ENCODE measurements around the gene CACNB4. TPM values are rescaled to one million over a fixed set of nuclear protein-coding genes. Genes with fewer than 3 reads are reported as not detected.

The CACNB4 gene
- total RNA-seq, 1 donor from 2014 or later, result 0.75 TPM

DNA sequence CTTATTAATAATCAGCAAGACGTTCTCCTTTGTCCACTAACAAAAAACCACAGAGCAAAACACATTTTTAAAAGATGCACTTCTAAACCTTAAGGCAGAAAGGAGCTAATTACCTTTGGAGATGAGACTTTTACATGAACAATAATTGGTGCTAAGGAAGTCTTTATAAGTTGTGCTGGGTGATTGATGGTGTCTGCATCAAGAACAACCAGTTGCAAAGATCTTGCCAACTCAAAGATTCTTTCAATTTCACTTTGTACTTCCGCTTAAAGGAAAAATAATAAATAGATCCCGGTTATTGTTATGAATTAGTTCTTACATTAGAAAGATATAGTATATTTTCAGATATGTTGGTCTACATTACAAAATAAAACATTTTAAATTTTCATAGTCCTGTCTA, 243.7 kb downstream of the CACNB4 start:
- no peak for DNase-seq (ENCODE audit: low read depth)

GRCh38 chr2:151853070-151853758, 245.6 kb downstream of the CACNB4 start:
- no peak for DNase-seq (ENCODE audit: low read depth)

DNA sequence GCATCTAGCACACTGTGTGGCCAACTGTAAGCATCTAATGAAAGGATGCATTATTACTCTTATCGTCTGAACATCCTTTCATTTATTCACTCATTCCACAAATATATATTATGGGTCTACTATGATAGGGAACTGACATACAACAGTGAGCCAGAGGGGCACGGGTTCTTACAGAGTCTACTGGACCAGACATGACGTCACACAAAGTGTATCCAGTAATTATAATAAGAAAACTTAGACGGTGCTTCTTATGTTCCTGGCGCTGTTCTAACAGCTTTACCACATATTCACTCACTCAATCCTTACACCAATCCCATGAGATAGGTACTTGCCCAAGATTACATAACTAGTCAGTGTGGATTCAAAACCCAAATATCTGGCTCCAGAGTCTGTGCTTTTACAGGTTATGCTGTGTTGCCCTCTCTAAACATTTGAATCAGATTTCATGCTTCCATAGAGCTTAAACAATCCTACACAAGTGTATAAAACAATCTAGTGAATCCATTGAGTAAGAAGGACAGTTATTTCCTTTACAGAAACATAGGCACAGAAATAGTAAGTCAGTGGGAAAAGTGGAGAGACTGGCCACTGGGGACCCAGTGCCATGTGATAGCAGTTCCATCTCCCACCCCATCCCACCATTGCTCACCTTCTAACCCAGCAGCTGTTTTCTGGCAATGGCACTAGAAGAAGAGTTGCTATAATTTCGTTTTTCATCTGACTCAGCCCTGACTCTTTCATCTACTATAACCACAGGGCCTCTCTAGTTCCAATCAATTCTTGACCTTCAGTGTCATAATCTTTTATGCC, 246.4 kb downstream of the CACNB4 start:
- no peak for DNase-seq (ENCODE audit: low read depth)

GRCh38 chr2:151851761-151852160, 247.1 kb downstream of the CACNB4 start:
- peak; percentile 81 for DNase-seq (ENCODE audit: low read depth)

- DNase-seq (ENCODE audit: low read depth), result no peak
Observed at GRCh38 chr2:151849413-151850010, 249.3 kb downstream of the CACNB4 start.

DNA sequence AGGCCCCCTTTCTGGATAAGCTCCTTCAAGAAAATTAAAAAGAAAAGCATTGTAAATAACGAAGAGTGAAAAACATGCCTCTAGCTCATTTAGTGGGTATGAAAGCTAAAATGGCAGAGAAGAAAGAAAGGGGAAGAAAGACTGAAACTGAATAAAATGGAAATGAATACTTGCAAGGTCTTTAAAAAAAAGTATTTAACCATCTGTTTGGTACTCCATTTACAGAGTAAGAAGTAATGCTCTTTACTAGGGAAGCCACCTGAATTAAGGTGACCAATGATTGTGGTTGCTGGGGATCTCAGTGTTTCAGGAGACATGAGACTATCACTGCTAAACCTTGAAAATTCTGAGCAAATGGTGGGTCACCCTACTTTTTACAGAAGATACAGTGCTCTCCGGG, 253.0 kb downstream of the CACNB4 start:
- no peak for DNase-seq (ENCODE audit: low read depth)

- no peak for DNase-seq (ENCODE audit: low read depth)
Observed at GRCh38 chr2:151845481-151845880, 253.4 kb downstream of the CACNB4 start.

GRCh38 chr2:151844211-151844896, 254.5 kb downstream of the CACNB4 start:
- no peak for DNase-seq (ENCODE audit: low read depth)

DNA sequence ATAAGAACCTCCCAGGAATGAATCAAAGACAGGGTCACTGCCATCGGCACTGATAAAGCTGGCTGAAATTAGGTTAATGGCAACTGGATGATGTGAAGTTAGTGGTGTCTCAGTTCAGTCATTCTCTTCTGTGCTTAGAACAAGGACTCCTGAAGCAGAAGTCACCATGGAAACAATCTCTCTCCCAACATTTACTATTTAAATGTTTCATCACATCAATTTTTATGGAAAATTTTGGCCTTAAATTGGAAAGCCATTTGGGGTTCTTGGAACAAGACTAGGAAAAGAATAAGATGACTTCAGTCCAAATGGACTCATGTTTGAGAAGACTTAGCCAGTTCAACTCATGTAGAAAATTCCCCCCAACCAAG, 255.2 kb downstream of the CACNB4 start:
- DNase-seq (ENCODE audit: low read depth), result no peak

GRCh38 chr2:151842830-151843690, 255.8 kb downstream of the CACNB4 start:
- DNase-seq (ENCODE audit: low read depth), result no peak

- DNase-seq (ENCODE audit: low read depth), result no peak
Observed at GRCh38 chr2:151841047-151841424, 257.8 kb downstream of the CACNB4 start.

DNA sequence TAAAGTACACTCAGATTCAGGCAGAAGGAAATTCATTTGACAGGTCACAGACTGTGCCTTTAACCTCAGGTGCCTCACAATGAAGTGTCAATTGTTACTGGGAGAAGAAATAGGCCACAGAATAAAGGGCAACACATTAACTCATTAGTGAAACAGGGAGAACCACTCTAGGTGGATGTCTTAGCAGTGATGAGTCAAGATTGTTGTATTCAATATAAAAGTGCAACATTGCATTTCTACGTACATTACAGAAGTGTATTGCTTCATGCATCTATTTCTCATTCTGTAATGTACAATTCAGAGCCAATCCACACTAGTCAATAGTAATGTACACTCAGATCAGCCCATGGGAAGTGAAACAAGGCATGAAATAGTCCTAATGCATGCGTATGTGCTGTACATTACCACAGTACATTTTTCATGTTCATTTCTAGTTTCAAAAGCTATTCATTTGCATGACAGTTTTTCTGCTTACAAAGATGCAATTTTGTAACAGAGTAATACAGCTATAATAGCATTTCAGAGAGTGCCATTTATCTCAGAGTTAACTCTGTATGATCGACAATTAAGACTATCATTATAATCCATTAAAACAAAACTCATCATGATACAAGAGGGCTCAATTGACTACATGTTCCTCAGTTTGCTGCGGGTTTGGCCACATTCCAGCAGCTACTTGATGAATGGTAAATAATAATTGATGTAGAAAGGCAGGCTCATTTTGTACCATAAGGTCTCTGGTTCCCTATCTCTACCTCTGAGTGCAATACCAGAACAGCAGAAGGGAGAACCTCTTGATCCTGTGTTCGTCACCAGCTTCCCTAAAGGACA, 258.4 kb downstream of the CACNB4 start:
- DNase-seq (ENCODE audit: low read depth), result no peak

DNA sequence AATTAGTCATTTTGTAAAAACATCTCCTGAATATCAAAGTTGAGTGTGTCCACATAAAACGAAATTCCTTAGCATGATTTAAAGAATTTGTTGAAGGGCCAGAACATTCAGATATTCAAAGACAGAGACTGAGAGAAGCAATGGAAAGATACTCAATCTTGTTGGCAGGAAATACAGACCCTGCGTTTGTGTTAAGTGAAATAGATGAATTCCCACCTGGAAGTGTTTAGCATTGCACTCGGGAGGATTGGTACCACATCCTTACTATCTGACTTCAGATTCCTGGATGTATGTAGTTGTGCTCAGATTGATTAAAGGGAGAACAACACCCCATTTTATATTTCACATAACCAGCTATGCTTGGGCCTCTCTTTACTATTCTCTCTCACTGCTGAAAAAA, 260.9 kb downstream of the CACNB4 start:
- no peak for DNase-seq (ENCODE audit: low read depth)

- no peak for DNase-seq (ENCODE audit: low read depth)
Observed at GRCh38 chr2:151833984-151834383, 264.9 kb downstream of the CACNB4 start.

DNA sequence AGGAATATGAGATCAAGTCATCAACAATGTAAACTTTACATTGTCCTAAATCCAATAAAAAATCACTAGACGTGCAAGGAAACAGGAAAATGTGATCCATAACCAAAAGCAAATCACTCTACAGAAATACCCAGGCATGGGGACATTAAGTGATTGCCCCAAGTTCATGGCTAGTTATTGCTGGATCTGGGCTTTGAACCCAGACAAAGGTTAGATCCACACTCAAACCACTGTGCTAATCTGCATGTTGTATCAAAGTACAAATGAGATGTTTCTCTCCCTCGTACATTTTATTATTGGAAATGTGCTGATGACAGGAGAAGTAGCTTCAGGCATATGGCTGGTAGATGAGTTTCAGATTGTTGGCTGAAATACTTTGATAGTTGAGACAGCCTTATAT, 267.9 kb downstream of the CACNB4 start:
- DNase-seq (ENCODE audit: low read depth), result no peak

DNA sequence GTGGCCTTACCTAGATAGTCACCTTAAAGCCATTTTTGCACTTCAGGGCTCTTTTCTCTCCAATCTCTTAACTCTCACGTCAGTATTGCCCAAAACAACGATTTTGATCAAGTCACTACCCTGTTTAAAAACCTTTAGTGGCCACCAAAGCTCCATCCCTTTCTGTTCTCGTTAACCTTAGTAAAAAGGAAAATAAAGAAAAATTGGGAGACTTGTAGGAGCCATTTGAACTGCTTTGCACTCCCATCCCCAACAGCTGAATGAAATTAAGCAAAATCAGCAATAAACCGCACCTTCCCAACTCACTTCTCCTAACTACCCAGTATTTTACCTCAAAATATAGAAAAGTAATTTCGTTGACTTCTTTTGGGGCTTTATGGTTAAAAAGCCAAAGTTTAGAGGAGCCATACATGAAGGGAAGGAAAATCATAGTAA, 269.9 kb downstream of the CACNB4 start:
- no peak for DNase-seq (ENCODE audit: low read depth)

GRCh38 chr2:151828143-151828889, 270.5 kb downstream of the CACNB4 start, which contains the start of gene ARL5A:
Gene ARL5A (minus strand): TSS chr2:151828421. CDS start chr2:151828176, 245 bp downstream.
- DNase-seq (ENCODE audit: low read depth), result peak; percentile 87

DNA sequence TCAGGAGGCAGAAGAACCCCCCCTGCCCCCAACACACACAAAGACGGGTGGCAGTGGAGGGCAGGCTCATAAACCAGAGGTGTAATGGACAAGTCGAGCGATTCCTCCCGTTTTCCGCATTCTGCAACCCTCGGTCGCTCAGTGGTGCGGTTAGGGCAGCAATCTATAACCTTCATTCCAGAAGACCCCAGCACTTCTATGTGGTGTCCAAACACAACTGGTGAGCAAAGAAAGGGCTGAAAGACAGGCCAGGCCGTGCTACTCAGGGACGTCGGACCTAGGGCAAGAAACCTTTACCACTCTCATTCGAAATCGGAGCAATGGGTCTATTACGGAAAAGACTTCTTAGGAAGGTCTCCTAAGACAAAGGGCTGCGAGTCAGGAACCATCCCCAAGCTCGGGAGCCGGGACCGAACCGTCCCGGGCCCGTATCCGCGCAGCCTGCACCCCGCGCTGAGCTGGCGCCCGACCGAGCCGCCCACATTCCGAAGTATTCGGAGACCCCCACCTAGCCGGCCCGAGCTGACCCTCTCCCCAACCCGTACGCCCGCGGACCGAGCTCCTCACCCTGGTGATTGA, 271.2 kb downstream of the CACNB4 start:
- DNase-seq (ENCODE audit: low read depth), result peak; percentile 18

DNA sequence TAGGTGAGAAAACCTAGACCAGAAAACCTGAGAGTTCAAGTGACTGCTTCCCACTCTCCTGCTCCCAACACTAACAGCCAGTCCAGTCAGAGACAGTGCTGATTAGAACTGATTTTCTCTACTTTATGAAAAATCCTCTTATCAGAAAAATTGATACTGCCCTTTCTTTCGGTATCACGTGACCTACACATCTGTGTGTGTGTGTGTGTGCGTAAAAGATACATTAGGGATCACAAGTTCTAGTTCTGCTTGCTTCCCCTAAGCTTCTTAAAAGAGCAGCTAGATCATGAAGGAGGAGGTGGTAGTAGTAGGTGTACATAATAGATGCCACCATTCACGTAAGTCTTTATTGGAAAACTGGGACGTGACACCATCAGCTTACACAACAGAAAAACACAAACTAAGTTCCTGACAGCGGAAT, 272.1 kb downstream of the CACNB4 start:
- DNase-seq (ENCODE audit: low read depth), result peak; percentile 25

Measured in renal cortical epithelial cell (primary cell).